Jurkat, Clone E6-1 (cell line): Measurements from ENCODE around the gene PLEKHN1.
"Not testable (repeated sequence)": the region's sequence is repeated elsewhere in the genome, so short reads cannot be mapped to it uniquely, and the experiment has no call there.

Experiments used
- DNase-seq: peaks from one replicate; pipeline ENCODE4 v3.0.0-alpha.2; 2011; ENCODE audit warnings: low read depth, low spot score
- H3K4me3 ChIP-seq: 2 replicates; pipeline ENCODE4 v1.5.1; 2011; ENCODE audit warnings: mild to moderate bottlenecking, low read length, control low read depth, moderate library complexity

PLEKHN1 gene

GRCh38 chr1:1014799-1015681 is 48.8 kb downstream of the PLEKHN1 start:
- peak overlapping the region; percentile 90 for H3K4me3 ChIP-seq
- no peak for DNase-seq

GRCh38 chr1:1017397-1018320 is 51.4 kb downstream of the PLEKHN1 start:
- DNase-seq, H3K4me3 ChIP-seq: not testable (repeated sequence)

- H3K4me3 ChIP-seq, DNase-seq: not testable (repeated sequence)
These were observed 52.0 kb downstream of the PLEKHN1 start for GRCh38 chr1:1018321-1018685.

DNA sequence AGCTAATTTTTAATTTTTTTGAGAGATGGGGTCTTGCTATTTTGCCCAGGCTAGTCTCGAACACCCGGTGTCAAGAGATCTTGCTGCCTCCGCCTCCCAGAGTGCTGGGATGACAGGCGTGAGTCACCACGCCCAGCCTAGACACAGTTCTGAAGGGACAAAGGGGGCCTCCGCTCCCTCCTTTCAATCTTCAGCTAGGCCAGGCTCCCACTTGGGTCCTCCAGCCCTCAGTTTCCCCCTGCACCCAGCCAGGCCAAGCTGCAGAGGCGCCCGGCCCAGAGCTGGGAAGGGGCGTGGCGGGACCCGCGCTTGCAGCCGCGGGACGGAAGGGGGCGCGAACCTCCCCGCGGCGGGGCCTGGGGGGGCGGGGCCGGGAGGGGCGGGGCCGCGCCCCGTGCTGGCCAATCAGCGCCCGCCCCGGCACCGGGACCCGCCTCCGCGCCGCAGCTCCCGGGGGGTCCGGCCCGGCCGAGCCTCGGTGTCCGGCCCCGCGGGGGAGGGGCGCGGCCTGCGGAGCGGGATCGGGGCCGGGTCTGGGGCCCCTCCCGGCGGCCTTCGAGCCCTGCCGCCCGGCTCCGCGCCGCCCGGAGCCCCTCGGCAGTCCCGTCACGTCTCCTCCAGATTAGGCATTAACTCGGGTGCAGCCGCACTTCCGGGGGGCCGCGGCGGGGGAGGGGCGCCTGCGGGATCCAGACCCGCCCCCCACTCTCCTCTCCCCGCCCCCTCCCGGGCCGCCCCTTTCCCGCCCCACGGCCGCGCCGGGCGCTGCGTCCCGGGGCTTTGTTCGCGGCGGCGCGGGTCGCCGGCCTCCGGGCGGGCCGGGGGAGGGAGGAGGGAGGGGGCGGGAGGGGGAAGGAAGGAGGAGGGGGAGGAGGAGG is 53.1 kb downstream of the PLEKHN1 start:
- DNase-seq = no peak
- peak overlapping the region; percentile 33 for H3K4me3 ChIP-seq

- no peak for DNase-seq
- H3K4me3 ChIP-seq = peak within 1 kb of the TSS; percentile 53
These were observed 53.7 kb downstream of the PLEKHN1 start, which contains the start of gene AGRN for GRCh38 chr1:1020000-1020404. Gene AGRN (plus strand): TSS chr1:1020120. CDS start chr1:1020173, 53 bp downstream.

GRCh38 chr1:1020415-1021009 is 54.2 kb downstream of the PLEKHN1 start:
- peak overlapping the region; percentile 53 for H3K4me3 ChIP-seq
- DNase-seq = no peak

- no peak for DNase-seq
- no peak overlapping the region for H3K4me3 ChIP-seq
These were observed 55.0 kb downstream of the PLEKHN1 start for GRCh38 chr1:1021010-1021919.

- no peak for DNase-seq
- H3K4me3 ChIP-seq = no peak overlapping the region
These were observed 55.6 kb downstream of the PLEKHN1 start for GRCh38 chr1:1021920-1022259.

- no peak for DNase-seq
- no peak overlapping the region for H3K4me3 ChIP-seq
These were observed 56.2 kb downstream of the PLEKHN1 start for GRCh38 chr1:1022302-1023009.

GRCh38 chr1:1023700-1024099 is 57.4 kb downstream of the PLEKHN1 start:
- no peak for DNase-seq
- no peak overlapping the region for H3K4me3 ChIP-seq

GRCh38 chr1:1024149-1024770 is 58.0 kb downstream of the PLEKHN1 start:
- no peak for DNase-seq
- H3K4me3 ChIP-seq = no peak overlapping the region

GRCh38 chr1:1024771-1025699 is 58.8 kb downstream of the PLEKHN1 start:
- no peak overlapping the region for H3K4me3 ChIP-seq
- no peak for DNase-seq
